Mesothelial cell of epicardium (in vitro differentiated cells): ENCODE measurements around the gene KCNA10. TPM values are rescaled to one million over a fixed set of nuclear protein-coding genes. Genes with fewer than 3 reads are reported as not detected.

Experiments used
- DNase-seq, 2 experiments: peaks; one replicate each; pipeline ENCODE4 v3.0.0; 2021; ENCODE audit warnings: low spot score in 2 of 2; ENCODE audit not compliant: unreplicated experiment in 2 of 2
- H3K27ac Mint-ChIP-seq: 2 replicates; pipeline ENCODE4 v1.8.0; 2021; ENCODE audit warnings: mixed read lengths
- H3K27me3 Mint-ChIP-seq: 2 replicates; pipeline ENCODE4 v1.8.0; 2021; ENCODE audit warnings: low read depth, mixed read lengths
- H3K36me3 Mint-ChIP-seq: 2 replicates; pipeline ENCODE4 v1.8.0; 2021; ENCODE audit warnings: mixed read lengths
- H3K4me1 Mint-ChIP-seq: 2 replicates; pipeline ENCODE4 v1.8.0; 2021; ENCODE audit warnings: mixed read lengths
- H3K4me3 Mint-ChIP-seq: 2 replicates; pipeline ENCODE4 v1.8.0; 2021; ENCODE audit warnings: mild to moderate bottlenecking, moderate library complexity, mixed read lengths
- H3K9me3 Mint-ChIP-seq: 2 replicates; pipeline ENCODE4 v1.8.0; 2021; ENCODE audit warnings: mixed read lengths
- CTCF ChIP-seq: fragments of 200-600 bp; sonication (generic); IDR thresholded peaks from one replicate; pipeline ENCODE4 v1.5.0; 2021; ENCODE audit warnings: antibody characterized with exemption; ENCODE audit not compliant: unreplicated experiment
- total RNA-seq: library from RNA; stranded (reverse); gene quantifications from 3 replicates; pipeline ENCODE4 v1.2.1, GENCODE V29; 2021

The KCNA10 gene
- total RNA-seq, 1 donor from 2014 or later = not detected

- H3K4me1 Mint-ChIP-seq = no peaks in the 10 kb centered on the region
- no peak for DNase-seq
These were observed 38.5 kb upstream of the KCNA10 start for GRCh38 chr1:110557481-110557880.

DNA sequence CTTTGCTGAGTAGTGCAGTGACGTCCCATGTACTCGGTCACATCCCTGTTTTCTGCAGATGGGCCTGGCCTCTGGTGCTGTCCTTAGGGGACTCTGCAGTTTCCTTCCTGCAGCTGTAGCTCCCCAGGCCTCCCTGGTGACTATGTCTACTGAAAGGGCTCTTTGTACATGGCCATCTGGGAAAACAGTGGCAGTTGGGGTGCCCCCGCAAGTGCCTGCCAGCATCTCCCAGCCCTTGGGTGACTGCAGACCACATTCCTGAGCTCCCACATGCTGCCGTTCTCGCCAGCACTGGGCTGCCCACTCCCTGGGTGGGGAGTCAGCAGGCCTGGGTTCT lies 37.5 kb upstream of the KCNA10 start:
- Mint-ChIP-seq H3K27me3 (peaks cover 96% of the 10 kb centered on the region), H3K4me1 (no peaks in the 10 kb centered on the region), H3K4me3 (no peak overlapping the region), H3K36me3 (no peaks in the 10 kb centered on the region), H3K9me3 (no peaks in the 10 kb centered on the region), H3K27ac (no peak overlapping the region)
- no peak for DNase-seq
- TF ChIP-seq CTCF = no peak

More at GRCh38 chr1:110557481-110557880, 38.5 kb upstream of the KCNA10 start:
- Mint-ChIP-seq H3K4me3 (no peak overlapping the region), H3K36me3 (no peaks in the 10 kb centered on the region), H3K27ac (no peak overlapping the region), H3K27me3 (peaks cover 95% of the 10 kb centered on the region), H3K9me3 (no peaks in the 10 kb centered on the region)
- no peak for TF ChIP-seq CTCF

DNA sequence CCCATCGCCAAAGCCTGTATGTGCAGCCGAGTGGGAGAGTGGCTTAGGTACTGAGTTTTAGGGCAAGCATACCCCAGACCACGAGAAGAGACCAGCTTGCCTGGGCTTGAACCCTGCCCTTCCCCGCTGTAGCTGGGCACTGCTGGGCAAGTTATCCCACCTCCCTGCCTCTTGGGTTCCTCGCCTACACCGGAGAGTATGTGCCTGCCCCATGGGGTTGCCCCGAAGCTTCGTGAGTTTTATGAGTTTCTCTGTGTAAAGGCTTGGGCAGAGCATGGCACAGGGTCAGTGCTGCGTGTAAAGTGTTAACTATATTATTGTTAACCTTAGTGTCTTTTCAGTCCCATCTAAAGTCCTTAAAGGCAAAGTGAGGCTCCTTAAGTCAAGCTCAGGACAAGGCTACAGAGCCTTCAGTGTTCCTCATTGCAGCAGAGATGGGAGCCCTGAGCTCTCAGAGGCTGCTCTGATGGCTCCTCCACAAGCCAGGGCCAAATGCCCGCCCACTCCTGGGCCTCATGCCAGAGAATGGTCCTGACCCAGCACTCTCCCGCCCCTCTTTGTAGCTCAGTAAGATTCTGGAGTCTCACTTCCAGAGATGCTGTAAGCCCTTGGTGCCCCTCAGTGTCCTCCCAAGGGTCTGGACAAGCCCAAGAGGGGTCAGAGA lies 37.0 kb upstream of the KCNA10 start:
- Mint-ChIP-seq H3K27ac (no peak overlapping the region), H3K27me3 (peaks cover 96% of the 10 kb centered on the region), H3K4me3 (no peak overlapping the region), H3K4me1 (no peaks in the 10 kb centered on the region), H3K9me3 (no peaks in the 10 kb centered on the region), H3K36me3 (no peaks in the 10 kb centered on the region)
- DNase-seq = peak in 1 of 2 experiments; percentile 21
- no peak for TF ChIP-seq CTCF

DNA sequence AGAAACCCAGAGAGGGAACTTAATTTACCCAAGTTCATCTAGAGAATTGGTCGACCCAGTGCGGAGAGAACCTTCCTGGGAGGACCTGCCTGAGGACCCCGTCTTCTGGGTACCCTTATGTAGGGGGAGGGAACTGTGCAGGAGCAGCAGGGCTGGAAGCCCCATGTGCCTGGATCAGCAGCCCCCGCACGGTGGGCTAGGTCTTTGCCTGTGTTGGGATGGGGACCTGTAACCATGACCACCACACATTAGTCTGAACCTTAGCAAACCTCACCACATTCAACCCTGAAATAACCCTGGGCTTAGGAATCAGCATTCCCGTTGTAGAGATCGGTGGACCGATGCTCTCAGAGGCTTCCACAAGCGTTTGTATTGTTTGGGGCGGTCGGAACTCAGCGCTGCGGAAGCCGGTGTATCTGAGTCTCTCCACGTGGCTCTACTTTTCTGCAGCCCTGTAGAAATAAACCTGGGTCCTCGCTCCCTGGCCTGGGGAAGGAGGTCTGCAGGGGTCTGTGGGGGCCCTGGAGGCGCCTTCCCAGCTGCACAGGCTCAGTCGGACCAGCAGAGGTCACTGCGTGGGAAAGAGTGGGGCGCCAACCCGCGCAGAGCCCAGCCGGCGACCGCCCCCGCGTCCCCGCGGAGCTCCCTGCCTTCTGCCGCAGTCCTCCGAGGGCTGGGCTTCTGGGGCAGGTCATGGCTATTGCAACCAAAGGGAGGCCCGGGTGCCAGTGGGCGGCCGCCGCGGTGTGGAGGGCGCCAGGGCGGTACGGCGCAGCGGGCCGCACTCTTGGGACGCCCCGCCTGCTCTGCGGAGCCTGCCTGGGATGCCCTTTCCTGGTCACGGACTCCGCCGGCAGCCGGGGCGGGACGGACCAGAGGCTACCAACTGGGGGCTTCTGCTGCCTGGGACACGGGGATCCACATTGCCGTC lies 36.2 kb upstream of the KCNA10 start:
- Mint-ChIP-seq H3K27me3 (peaks cover 96% of the 10 kb centered on the region), H3K4me1 (no peaks in the 10 kb centered on the region), H3K9me3 (no peaks in the 10 kb centered on the region), H3K27ac (no peak overlapping the region), H3K36me3 (no peaks in the 10 kb centered on the region), H3K4me3 (no peak overlapping the region)
- DNase-seq = peak in 1 of 2 experiments; percentile 69
- peak; percentile 46 for TF ChIP-seq CTCF

GRCh38 chr1:110551278-110551809 lies 32.4 kb upstream of the KCNA10 start:
- Mint-ChIP-seq H3K36me3 (no peaks in the 10 kb centered on the region), H3K4me1 (no peaks in the 10 kb centered on the region), H3K27ac (no peak overlapping the region), H3K9me3 (no peaks in the 10 kb centered on the region), H3K27me3 (peaks cover 74% of the 10 kb centered on the region), H3K4me3 (no peak overlapping the region)
- no peak for DNase-seq
- no peak for TF ChIP-seq CTCF
